Amygdala (tissue), 56 donors: Measurements from ENCODE around the gene CC2D1B.
A peak's percentile ranks its signal among the peaks of the same experiment; 100 is the strongest.

ENCODE experiments used
- DNase-seq, 56 donors: peaks; one replicate each; lab custom pipeline; 2025; lab: John Stamatoyannopoulos, UW

CC2D1B gene

GRCh38 chr1:52364235-52364839 is 1.7 kb downstream of the CC2D1B start:
- DNase-seq: no peak

GRCh38 chr1:52360595-52360968 is 5.4 kb downstream of the CC2D1B start:
- no peak for DNase-seq

GRCh38 chr1:52359676-52360594 is 6.1 kb downstream of the CC2D1B start:
- DNase-seq: no peak

- no peak for DNase-seq
These were observed 7.0 kb downstream of the CC2D1B start for GRCh38 chr1:52358851-52359497.

- DNase-seq: no peak
These were observed 8.6 kb downstream of the CC2D1B start for GRCh38 chr1:52357397-52357796.

- DNase-seq: no peak
These were observed 9.1 kb downstream of the CC2D1B start for GRCh38 chr1:52356818-52357355.

- no peak for DNase-seq
These were observed 10.0 kb downstream of the CC2D1B start for GRCh38 chr1:52355847-52356505.

- DNase-seq: no peak
These were observed 10.6 kb downstream of the CC2D1B start for GRCh38 chr1:52355436-52355835.

GRCh38 chr1:52352690-52353089 is 13.3 kb downstream of the CC2D1B start:
- DNase-seq: no peak

- DNase-seq: peak in 31 of 56 donors; percentile 5 to 61 (median 27)
These were observed 17.2 kb downstream of the CC2D1B start for GRCh38 chr1:52348704-52349300.

GRCh38 chr1:52346653-52347052 is 19.4 kb downstream of the CC2D1B start:
- no peak for DNase-seq

GRCh38 chr1:52345252-52345651 is 20.8 kb downstream of the CC2D1B start:
- DNase-seq: no peak

GRCh38 chr1:52343979-52344378 is 22.0 kb downstream of the CC2D1B start:
- DNase-seq: no peak

- no peak for DNase-seq
These were observed 24.2 kb downstream of the CC2D1B start for GRCh38 chr1:52341655-52342260.

- DNase-seq: no peak
These were observed 28.6 kb downstream of the CC2D1B start for GRCh38 chr1:52337439-52337838.

GRCh38 chr1:52334906-52335528 is 31.0 kb downstream of the CC2D1B start:
- DNase-seq: no peak

- DNase-seq: no peak
These were observed 33.6 kb downstream of the CC2D1B start for GRCh38 chr1:52332411-52332810.

- DNase-seq: no peak
These were observed 37.4 kb downstream of the CC2D1B start for GRCh38 chr1:52328615-52329014.

- no peak for DNase-seq
These were observed 40.2 kb downstream of the CC2D1B start for GRCh38 chr1:52325786-52326185.
